GM12873 (cell line): Measurements from ENCODE around the gene TTC22.

Source experiments
- CTCF ChIP-seq: IDR thresholded peaks from 2 replicates; pipeline ENCODE4 v1.5.1; 2012; ENCODE audit warnings: low read depth, mild to moderate bottlenecking, moderate library complexity, low read length, control low read depth; ENCODE audit not compliant: insufficient read depth; ENCODE audit errors: missing control alignments

Gene TTC22

GRCh38 chr1:54826226-54826816 lies 25.2 kb upstream of the TTC22 start:
- TF ChIP-seq CTCF = no peak

- no peak for TF ChIP-seq CTCF
Observed at GRCh38 chr1:54825696-54826095, 24.6 kb upstream of the TTC22 start.

GRCh38 chr1:54823670-54824069 lies 22.5 kb upstream of the TTC22 start:
- TF ChIP-seq CTCF = no peak

- no peak for TF ChIP-seq CTCF
Observed at GRCh38 chr1:54819733-54820132, 18.6 kb upstream of the TTC22 start.

- TF ChIP-seq CTCF = no peak
Observed at GRCh38 chr1:54819195-54819536, 18.0 kb upstream of the TTC22 start.

GRCh38 chr1:54818461-54819194 lies 17.5 kb upstream of the TTC22 start:
- TF ChIP-seq CTCF = no peak

- TF ChIP-seq CTCF = no peak
Observed at GRCh38 chr1:54816951-54817350, 15.8 kb upstream of the TTC22 start.
